ENCODE data around the gene PLOD1.
"Not testable (repeated sequence)": the region's sequence is repeated elsewhere in the genome, so short reads cannot be mapped to it uniquely, and the experiment has no call there.

PLOD1 gene

GRCh38 chr1:11913291-11913690 is 21.2 kb upstream of the PLOD1 start:
- Histone ChIP-seq H3K9me3 (ENCODE audit: control insufficient read depth, insufficient read depth, low read length) (no peaks in the 10 kb centered on the region), H3K4me3 (ENCODE audit: low read depth, low read length) (no peak overlapping the region), H3K27me3 (ENCODE audit: control insufficient read depth, insufficient read depth, low read length) (no peaks in the 10 kb centered on the region), H3K9ac (ENCODE audit: low read depth, low read length) (no peak overlapping the region), H3K36me3 (ENCODE audit: control insufficient read depth, insufficient read depth, low read length) (no peaks in the 10 kb centered on the region), H3K27ac (ENCODE audit: low read depth, low read length) (no peak overlapping the region), H3K4me1 (ENCODE audit: control insufficient read depth, insufficient read depth, low read length) (no peaks in the 10 kb centered on the region; the same call in 1 of the 2 replicates)

DNA sequence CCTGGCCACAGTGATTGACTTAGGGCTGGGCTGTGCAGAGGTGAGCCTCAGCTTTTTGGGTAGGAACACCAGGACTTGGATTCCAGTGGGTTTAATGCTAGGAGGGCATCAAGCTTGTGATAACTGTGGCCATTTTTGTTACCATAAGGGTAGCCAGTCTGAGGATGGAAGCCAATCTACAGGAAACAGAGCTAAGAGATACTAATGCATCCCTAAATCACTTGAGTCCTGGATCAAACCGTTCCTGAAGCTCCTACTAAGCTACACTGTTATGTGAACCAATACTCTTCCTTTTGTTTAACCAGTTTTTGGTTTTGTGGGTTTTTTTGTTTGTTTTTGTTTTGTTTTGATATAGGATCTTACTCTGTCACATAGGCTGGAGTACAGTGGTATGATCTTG is 20.5 kb upstream of the PLOD1 start:
- Histone ChIP-seq H3K27me3 (ENCODE audit: control insufficient read depth, insufficient read depth, low read length) (no peaks in the 10 kb centered on the region), H3K4me3 (ENCODE audit: low read depth, low read length) (no peak overlapping the region), H3K9ac (ENCODE audit: low read depth, low read length) (no peak overlapping the region), H3K4me1 (ENCODE audit: control insufficient read depth, insufficient read depth, low read length) (no peaks in the 10 kb centered on the region; the same call in 1 of the 2 replicates), H3K36me3 (ENCODE audit: control insufficient read depth, insufficient read depth, low read length) (peaks cover 5% of the 10 kb centered on the region), H3K9me3 (ENCODE audit: control insufficient read depth, insufficient read depth, low read length) (no peaks in the 10 kb centered on the region), H3K27ac (ENCODE audit: low read depth, low read length) (no peak overlapping the region)

GRCh38 chr1:11918799-11919519 is 15.6 kb upstream of the PLOD1 start:
- Histone ChIP-seq H3K4me3 (ENCODE audit: low read depth, low read length) (no peak overlapping the region), H3K9ac (ENCODE audit: low read depth, low read length) (no peak overlapping the region), H3K36me3 (ENCODE audit: control insufficient read depth, insufficient read depth, low read length) (peaks cover 51% of the 10 kb centered on the region), H3K27me3 (ENCODE audit: control insufficient read depth, insufficient read depth, low read length) (no peaks in the 10 kb centered on the region), H3K9me3 (ENCODE audit: control insufficient read depth, insufficient read depth, low read length) (no peaks in the 10 kb centered on the region), H3K4me1 (ENCODE audit: control insufficient read depth, insufficient read depth, low read length) (no peaks in the 10 kb centered on the region), H3K27ac (ENCODE audit: low read depth, low read length) (no peak overlapping the region)

GRCh38 chr1:11919621-11920020 is 14.9 kb upstream of the PLOD1 start:
- no peaks in the 10 kb centered on the region for H3K9me3 ChIP-seq (ENCODE audit: control insufficient read depth, insufficient read depth, low read length)
- no peak overlapping the region for H3K27ac ChIP-seq (ENCODE audit: low read depth, low read length)
- H3K4me3 ChIP-seq (ENCODE audit: low read depth, low read length) = no peak overlapping the region
- H3K36me3 ChIP-seq (ENCODE audit: control insufficient read depth, insufficient read depth, low read length) = peaks cover 51% of the 10 kb centered on the region
- H3K27me3 ChIP-seq (ENCODE audit: control insufficient read depth, insufficient read depth, low read length) = no peaks in the 10 kb centered on the region
- H3K9ac ChIP-seq (ENCODE audit: low read depth, low read length) = no peak overlapping the region
- peaks cover 3% of the 10 kb centered on the region; the same call in 1 of the 2 replicates for H3K4me1 ChIP-seq (ENCODE audit: control insufficient read depth, insufficient read depth, low read length)

DNA sequence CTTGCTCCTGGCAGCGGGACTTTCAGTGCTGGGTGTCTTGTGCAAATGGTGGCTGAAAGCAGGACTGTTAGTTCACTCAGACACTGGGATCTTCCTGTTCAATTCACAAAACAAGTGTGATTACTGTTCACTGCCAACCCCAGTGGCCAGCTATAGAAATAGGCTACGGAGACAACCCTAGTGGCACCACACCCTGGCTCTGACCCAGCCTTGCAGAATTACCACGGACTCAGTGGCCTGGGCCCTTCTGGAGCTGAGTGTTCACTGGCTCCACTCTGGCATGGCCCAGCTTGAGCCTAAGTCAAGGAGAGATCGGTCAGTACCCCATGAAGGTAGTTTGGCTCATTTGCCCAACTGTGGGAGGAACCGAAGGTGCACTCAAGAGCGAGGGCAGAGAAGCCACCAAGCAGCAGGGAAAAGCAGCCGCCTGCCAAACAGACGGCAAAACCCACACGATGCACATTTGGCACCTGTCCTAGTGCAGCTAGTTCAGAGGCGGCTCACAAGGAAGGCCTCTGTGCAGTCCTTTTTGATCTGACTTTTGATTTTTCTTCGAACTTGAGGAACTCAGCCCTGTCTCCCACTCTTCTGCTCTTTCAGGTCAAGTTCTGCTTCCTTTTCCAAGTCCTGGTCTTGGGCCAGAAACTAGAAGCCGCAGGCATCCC is 14.1 kb upstream of the PLOD1 start:
- H3K9ac ChIP-seq (ENCODE audit: low read depth, low read length) = no peak overlapping the region

DNA sequence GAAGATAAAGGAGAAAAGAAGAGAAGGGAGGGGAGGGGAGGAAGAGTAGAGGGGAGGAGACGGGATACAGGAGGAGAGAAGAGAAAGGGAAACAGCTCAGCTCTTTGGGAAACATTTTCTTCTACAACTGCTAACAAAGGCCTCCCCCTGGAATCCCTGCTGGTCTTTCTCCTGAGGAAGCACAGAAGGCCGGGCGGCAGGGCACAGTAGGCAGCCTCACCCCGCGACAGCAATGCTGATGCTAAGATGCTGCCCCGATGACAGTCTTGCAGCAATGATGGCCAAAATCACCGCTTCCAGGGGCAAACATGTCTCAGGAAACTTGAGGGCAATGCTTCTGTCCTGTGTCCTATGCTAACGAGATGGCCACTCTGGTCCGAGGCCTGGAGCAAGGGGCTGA is 13.5 kb upstream of the PLOD1 start:
- H3K27me3 ChIP-seq (ENCODE audit: control insufficient read depth, insufficient read depth, low read length) = no peaks in the 10 kb centered on the region
- H3K27ac ChIP-seq (ENCODE audit: low read depth, low read length) = no peak overlapping the region
- peaks cover 8% of the 10 kb centered on the region for H3K4me1 ChIP-seq (ENCODE audit: control insufficient read depth, insufficient read depth, low read length)
- H3K9ac ChIP-seq (ENCODE audit: low read depth, low read length) = no peak overlapping the region
- H3K4me3 ChIP-seq (ENCODE audit: low read depth, low read length) = no peak overlapping the region
- H3K36me3 ChIP-seq (ENCODE audit: control insufficient read depth, insufficient read depth, low read length) = peaks cover 51% of the 10 kb centered on the region
- H3K9me3 ChIP-seq (ENCODE audit: control insufficient read depth, insufficient read depth, low read length) = no peaks in the 10 kb centered on the region

More for the DNA sequence above, 14.1 kb upstream of the PLOD1 start:
- H3K27me3 ChIP-seq (ENCODE audit: control insufficient read depth, insufficient read depth, low read length) = no peaks in the 10 kb centered on the region
- H3K36me3 ChIP-seq (ENCODE audit: control insufficient read depth, insufficient read depth, low read length) = peaks cover 51% of the 10 kb centered on the region
- H3K4me3 ChIP-seq (ENCODE audit: low read depth, low read length) = no peak overlapping the region
- H3K27ac ChIP-seq (ENCODE audit: low read depth, low read length) = no peak overlapping the region
- H3K9me3 ChIP-seq (ENCODE audit: control insufficient read depth, insufficient read depth, low read length) = no peaks in the 10 kb centered on the region
- peaks cover 8% of the 10 kb centered on the region for H3K4me1 ChIP-seq (ENCODE audit: control insufficient read depth, insufficient read depth, low read length)

GRCh38 chr1:11923069-11923826 is 11.3 kb upstream of the PLOD1 start:
- Histone ChIP-seq H3K4me3 (ENCODE audit: low read depth, low read length) (no peak overlapping the region), H3K9ac (ENCODE audit: low read depth, low read length) (no peak overlapping the region), H3K36me3 (ENCODE audit: control insufficient read depth, insufficient read depth, low read length) (peaks cover 51% of the 10 kb centered on the region), H3K9me3 (ENCODE audit: control insufficient read depth, insufficient read depth, low read length) (no peaks in the 10 kb centered on the region), H3K4me1 (ENCODE audit: control insufficient read depth, insufficient read depth, low read length) (peaks cover 8% of the 10 kb centered on the region), H3K27me3 (ENCODE audit: control insufficient read depth, insufficient read depth, low read length) (no peaks in the 10 kb centered on the region), H3K27ac (ENCODE audit: low read depth, low read length) (no peak overlapping the region)

GRCh38 chr1:11923827-11924113 is 10.7 kb upstream of the PLOD1 start:
- Histone ChIP-seq H3K9me3 (ENCODE audit: control insufficient read depth, insufficient read depth, low read length) (no peaks in the 10 kb centered on the region), H3K36me3 (ENCODE audit: control insufficient read depth, insufficient read depth, low read length) (peaks cover 48% of the 10 kb centered on the region), H3K27me3 (ENCODE audit: control insufficient read depth, insufficient read depth, low read length) (no peaks in the 10 kb centered on the region), H3K27ac (ENCODE audit: low read depth, low read length) (no peak overlapping the region), H3K4me3 (ENCODE audit: low read depth, low read length) (no peak overlapping the region), H3K4me1 (ENCODE audit: control insufficient read depth, insufficient read depth, low read length) (peaks cover 8% of the 10 kb centered on the region), H3K9ac (ENCODE audit: low read depth, low read length) (no peak overlapping the region)

- Histone ChIP-seq H3K9ac (ENCODE audit: low read depth, low read length) (no peak overlapping the region), H3K27ac (ENCODE audit: low read depth, low read length) (no peak overlapping the region), H3K27me3 (ENCODE audit: control insufficient read depth, insufficient read depth, low read length) (no peaks in the 10 kb centered on the region), H3K9me3 (ENCODE audit: control insufficient read depth, insufficient read depth, low read length) (no peaks in the 10 kb centered on the region), H3K36me3 (ENCODE audit: control insufficient read depth, insufficient read depth, low read length) (peaks cover 40% of the 10 kb centered on the region), H3K4me1 (ENCODE audit: control insufficient read depth, insufficient read depth, low read length) (peaks cover 8% of the 10 kb centered on the region), H3K4me3 (ENCODE audit: low read depth, low read length) (peak overlapping the region; percentile 64)
Measured at GRCh38 chr1:11924334-11925195, 10.0 kb upstream of the PLOD1 start.

DNA sequence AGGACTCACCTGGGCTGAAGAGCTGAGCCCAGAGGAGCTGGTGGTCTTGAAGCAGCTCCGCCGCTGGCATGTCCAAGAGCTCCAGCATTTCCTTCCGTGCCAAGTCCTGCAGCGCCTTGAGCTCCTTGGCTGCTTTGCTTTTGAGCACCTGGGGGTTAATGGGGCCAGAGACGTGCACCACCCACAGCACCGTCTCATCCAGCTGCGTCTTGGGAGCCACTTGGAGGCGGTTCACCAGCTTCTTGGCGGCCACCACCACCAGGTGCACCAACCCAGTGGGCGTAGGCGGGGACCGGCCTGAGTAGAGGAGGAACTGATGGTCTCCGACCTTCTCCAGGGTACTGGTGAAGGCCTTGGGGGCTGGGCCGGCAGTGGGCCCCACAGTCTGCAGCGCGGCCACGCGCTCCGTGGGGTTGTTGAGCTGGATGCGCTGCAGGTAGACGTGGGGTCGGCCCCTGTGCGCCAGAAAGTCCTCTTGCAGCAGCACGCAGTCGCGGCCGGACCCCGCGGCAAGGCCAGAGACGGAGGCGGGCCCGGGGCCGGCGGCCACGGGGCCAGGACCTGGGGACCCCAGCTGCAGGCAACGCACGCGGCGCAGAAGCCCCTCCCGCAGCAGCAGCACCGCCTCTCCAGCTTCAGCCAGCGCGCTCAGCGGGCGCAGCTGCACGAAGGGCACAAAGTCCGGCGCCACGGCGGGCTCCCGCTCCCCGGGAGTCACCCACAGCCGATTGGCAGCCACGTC is 9.2 kb upstream of the PLOD1 start:
- not testable (repeated sequence) for H3K9ac ChIP-seq (ENCODE audit: low read depth, low read length); H3K27ac ChIP-seq (ENCODE audit: low read depth, low read length)
- H3K36me3 ChIP-seq (ENCODE audit: control insufficient read depth, insufficient read depth, low read length) = peaks cover 32% of the 10 kb centered on the region

More for the DNA sequence above, 9.2 kb upstream of the PLOD1 start:
- peak overlapping the region; percentile 64 for H3K4me3 ChIP-seq (ENCODE audit: low read depth, low read length)
- H3K4me1 ChIP-seq (ENCODE audit: control insufficient read depth, insufficient read depth, low read length); H3K9me3 ChIP-seq (ENCODE audit: control insufficient read depth, insufficient read depth, low read length); H3K27me3 ChIP-seq (ENCODE audit: control insufficient read depth, insufficient read depth, low read length): not testable (repeated sequence)

All from HUES48 (cell line).